ENCODE measurements around the gene ST6GALNAC1. TPM values are rescaled to one million over a fixed set of nuclear protein-coding genes. Genes with fewer than 3 reads are reported as not detected.

The ST6GALNAC1 gene
- total RNA-seq, 4 donors from 2014 or later: 2.4 to 5.6 TPM; not detected in 2

GRCh38 chr17:76670020-76670717 lies 26.6 kb upstream of the ST6GALNAC1 start:
- no peak for DNase-seq (ENCODE audit: low spot score in 2 of 2)
- WGBS, 2 donors: 79 to 80% methylated on average over 9 of the region's 9 CpGs
- intact Hi-C loops (cut with DNase I; ENCODE audit: low total_unique reads): no loop called here

GRCh38 chr17:76667786-76668453 lies 24.4 kb upstream of the ST6GALNAC1 start:
- no peak for DNase-seq (ENCODE audit: low spot score in 2 of 2)
- TF ChIP-seq CTCF (IDR thresholded peaks at IDR 0.05): no peak
- TF ChIP-seq POLR2A (IDR thresholded peaks at IDR 0.05): no peak
- intact Hi-C loops (cut with DNase I; ENCODE audit: low total_unique reads): no loop called here
- 57% methylated on average over 14 of the region's 14 CpGs for WGBS, 2 donors
- H3K4me3 ChIP-seq (ENCODE audit: low read depth, poor library complexity, severe bottlenecking): no peak overlapping the region

More at GRCh38 chr17:76670020-76670717, 26.6 kb upstream of the ST6GALNAC1 start:
- TF ChIP-seq CTCF (IDR thresholded peaks at IDR 0.05): no peak
- TF ChIP-seq POLR2A (IDR thresholded peaks at IDR 0.05): no peak
- H3K4me3 ChIP-seq (ENCODE audit: low read depth, poor library complexity, severe bottlenecking): no peak overlapping the region

- DNase-seq (ENCODE audit: low spot score in 2 of 2): no peak
- 53 to 89% methylated on average over 2 of the region's 2 CpGs for WGBS, 2 donors
- no peak for TF ChIP-seq CTCF (IDR thresholded peaks at IDR 0.05)
- no peak for TF ChIP-seq POLR2A (IDR thresholded peaks at IDR 0.05)
- intact Hi-C loops (cut with DNase I; ENCODE audit: low total_unique reads): no loop called here
- H3K4me3 ChIP-seq (ENCODE audit: low read depth, poor library complexity, severe bottlenecking): no peak overlapping the region
Observed at GRCh38 chr17:76667491-76667755, 23.9 kb upstream of the ST6GALNAC1 start.

GRCh38 chr17:76660656-76661042 lies 17.1 kb upstream of the ST6GALNAC1 start:
- 44 to 53% methylated on average over 3 of the region's 3 CpGs for WGBS, 2 donors
- TF ChIP-seq POLR2A (IDR thresholded peaks at IDR 0.05): no peak
- TF ChIP-seq CTCF (IDR thresholded peaks at IDR 0.05): no peak
- no peak for DNase-seq (ENCODE audit: low spot score in 2 of 2)
- no peak overlapping the region for H3K4me3 ChIP-seq (ENCODE audit: low read depth, poor library complexity, severe bottlenecking)
- intact Hi-C loops (cut with DNase I; ENCODE audit: low total_unique reads): no loop called here

GRCh38 chr17:76659928-76660655 lies 16.5 kb upstream of the ST6GALNAC1 start:
- intact Hi-C loops (cut with DNase I; ENCODE audit: low total_unique reads): no loop called here
- no peak overlapping the region for H3K4me3 ChIP-seq (ENCODE audit: low read depth, poor library complexity, severe bottlenecking)
- 22 to 31% methylated on average over 13 of the region's 13 CpGs for WGBS, 2 donors
- no peak for TF ChIP-seq CTCF (IDR thresholded peaks at IDR 0.05)
- TF ChIP-seq POLR2A (IDR thresholded peaks at IDR 0.05): no peak
- no peak for DNase-seq (ENCODE audit: low spot score in 2 of 2)
